ENCODE data around the gene OPN1SW. TPM values are rescaled to one million over a fixed set of nuclear protein-coding genes. Genes with fewer than 3 reads are reported as not detected.

OPN1SW gene
- total RNA-seq, 1 donor from 2014 or later: not detected

DNA sequence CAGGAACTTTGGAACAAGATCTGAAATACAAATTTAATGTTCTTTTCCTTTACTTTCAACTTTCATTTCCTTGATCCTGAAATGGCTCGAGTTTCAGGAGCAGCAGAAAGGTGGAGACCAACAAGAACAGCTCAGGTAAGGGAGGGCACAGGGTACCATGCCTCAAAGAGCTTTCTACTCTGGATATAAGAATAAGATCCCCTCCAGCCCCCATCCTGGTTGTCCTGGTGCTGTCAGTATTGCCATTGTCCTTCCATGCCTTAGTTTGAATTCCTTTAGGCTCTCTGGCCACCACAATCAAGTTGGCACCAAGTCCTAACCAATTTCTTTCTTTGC, 48.9 kb downstream of the OPN1SW start:
- H3K27me3 ChIP-seq (ENCODE audit: control insufficient read depth in 3 of 3, insufficient read depth in 3 of 3, low read length in 3 of 3): no peaks in the 10 kb centered on the region
- no peak overlapping the region for H3K4me3 ChIP-seq (ENCODE audit: low read length in 3 of 3)
- H3K9ac ChIP-seq (ENCODE audit: low read depth in 1 of 3, low read length in 3 of 3): no peak overlapping the region
- no peak overlapping the region for H3K27ac ChIP-seq (ENCODE audit: low read depth, low read length)
- no peaks in the 10 kb centered on the region for H3K36me3 ChIP-seq (ENCODE audit: control insufficient read depth in 3 of 3, insufficient read depth in 3 of 3, low read length in 3 of 3)
- H3K9me3 ChIP-seq (ENCODE audit: control insufficient read depth in 3 of 3, low read length in 3 of 3): no peaks in the 10 kb centered on the region
- no peaks in the 10 kb centered on the region for H3K4me1 ChIP-seq (ENCODE audit: control insufficient read depth in 3 of 3, insufficient read depth in 3 of 3, low read length in 3 of 3)

- Histone ChIP-seq H3K27ac (ENCODE audit: low read depth, low read length) (no peak overlapping the region), H3K36me3 (ENCODE audit: control insufficient read depth in 3 of 3, insufficient read depth in 3 of 3, low read length in 3 of 3) (no peaks in the 10 kb centered on the region), H3K9me3 (ENCODE audit: control insufficient read depth in 3 of 3, low read length in 3 of 3) (no peaks in the 10 kb centered on the region), H3K9ac (ENCODE audit: low read depth in 1 of 3, low read length in 3 of 3) (no peak overlapping the region), H3K27me3 (ENCODE audit: control insufficient read depth in 3 of 3, insufficient read depth in 3 of 3, low read length in 3 of 3) (no peaks in the 10 kb centered on the region), H3K4me3 (ENCODE audit: low read length in 3 of 3) (no peak overlapping the region), H3K4me1 (ENCODE audit: control insufficient read depth in 3 of 3, insufficient read depth in 3 of 3, low read length in 3 of 3) (no peaks in the 10 kb centered on the region)
Measured at GRCh38 chr7:128726059-128726736, 49.4 kb downstream of the OPN1SW start.

DNA sequence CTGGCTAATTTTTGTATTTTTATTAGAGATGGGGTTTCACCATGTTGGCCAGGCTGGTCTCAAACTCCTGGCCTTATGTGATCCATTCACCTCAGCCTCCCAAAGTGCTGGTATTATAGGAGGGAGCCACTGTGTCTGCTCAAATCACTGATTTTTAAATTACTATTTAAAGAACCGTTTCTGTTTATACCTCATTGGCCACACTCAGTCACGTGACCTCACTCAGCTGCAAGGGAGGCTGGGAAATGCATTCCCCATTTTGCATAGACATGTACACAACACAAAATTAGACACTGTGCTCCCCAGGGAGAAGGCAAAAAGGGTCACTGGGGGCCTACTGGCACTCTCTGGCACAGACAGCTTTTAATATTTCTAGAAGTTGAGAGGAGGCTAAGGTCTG, 50.1 kb downstream of the OPN1SW start:
- Histone ChIP-seq H3K27ac (ENCODE audit: low read depth, low read length) (no peak overlapping the region), H3K9me3 (ENCODE audit: control insufficient read depth in 3 of 3, low read length in 3 of 3) (no peaks in the 10 kb centered on the region), H3K9ac (ENCODE audit: low read depth in 1 of 3, low read length in 3 of 3) (no peak overlapping the region), H3K4me3 (ENCODE audit: low read length in 3 of 3) (no peak overlapping the region), H3K27me3 (ENCODE audit: control insufficient read depth in 3 of 3, insufficient read depth in 3 of 3, low read length in 3 of 3) (no peaks in the 10 kb centered on the region), H3K4me1 (ENCODE audit: control insufficient read depth in 3 of 3, insufficient read depth in 3 of 3, low read length in 3 of 3) (no peaks in the 10 kb centered on the region), H3K36me3 (ENCODE audit: control insufficient read depth in 3 of 3, insufficient read depth in 3 of 3, low read length in 3 of 3) (no peaks in the 10 kb centered on the region)

- Histone ChIP-seq H3K4me3 (ENCODE audit: low read length in 3 of 3) (no peak overlapping the region), H3K27ac (ENCODE audit: low read depth, low read length) (no peak overlapping the region), H3K9ac (ENCODE audit: low read depth in 1 of 3, low read length in 3 of 3) (no peak overlapping the region), H3K9me3 (ENCODE audit: control insufficient read depth in 3 of 3, low read length in 3 of 3) (no peaks in the 10 kb centered on the region), H3K27me3 (ENCODE audit: control insufficient read depth in 3 of 3, insufficient read depth in 3 of 3, low read length in 3 of 3) (no peaks in the 10 kb centered on the region), H3K36me3 (ENCODE audit: control insufficient read depth in 3 of 3, insufficient read depth in 3 of 3, low read length in 3 of 3) (no peaks in the 10 kb centered on the region), H3K4me1 (ENCODE audit: control insufficient read depth in 3 of 3, insufficient read depth in 3 of 3, low read length in 3 of 3) (no peaks in the 10 kb centered on the region)
Measured at GRCh38 chr7:128724743-128725142, 50.9 kb downstream of the OPN1SW start.

Small RNA genes lying within 50 kb of the gene (small RNA-seq; reads per million reads assigned to genes)
- gene RN7SL81P: not detected

Other genes with a start within 250 kb of the OPN1SW start
- gene GARIN1A, start 103.5 kb downstream of the OPN1SW start, total RNA-seq: 0.52 TPM
- 131 TPM for gene CALU, start 36.4 kb downstream of the OPN1SW start, total RNA-seq
- 4.7 TPM for gene CCDC136, start 16.2 kb upstream of the OPN1SW start, total RNA-seq
- gene FLNC, start 54.6 kb upstream of the OPN1SW start, total RNA-seq: 611 TPM
- 66.3 TPM for gene ATP6V1F, start 87.1 kb upstream of the OPN1SW start, total RNA-seq
- gene KCP, start 134.9 kb upstream of the OPN1SW start, total RNA-seq: under 0.01 TPM
- 2.6 TPM for gene IRF5, start 162.1 kb upstream of the OPN1SW start, total RNA-seq

All from skeletal muscle tissue (tissue), 5 donors.